ENCODE results near the gene TNIP1.
A peak's percentile ranks its signal among the peaks of the same experiment; 100 is the strongest.

The TNIP1 gene

GRCh38 chr5:151062405-151063141 is 18.3 kb downstream of the TNIP1 start:
- TF ChIP-seq PAX5 (IDR thresholded peaks at IDR 0.05; ENCODE audit: insufficient read depth, low read length, severe bottlenecking) (no peak), POLR2AphosphoS5 (IDR thresholded peaks at IDR 0.05; ENCODE audit: low read depth, low read length) (no peak), SPI1 (IDR thresholded peaks at IDR 0.05; ENCODE audit: low read depth, low read length) (no peak), POU2F2 (IDR thresholded peaks at IDR 0.05; ENCODE audit: low read depth, low read length) (no peak), POLR2A (IDR thresholded peaks at IDR 0.05; ENCODE audit: low read depth, low read length) (no peak; the same call in 1 of the 2 replicates), TAF1 (IDR thresholded peaks at IDR 0.05; ENCODE audit: low read depth, low read length) (no peak)
- no peak for FAIRE-seq
- DNase-seq (ENCODE audit: insufficient read length, low spot score) = no peak

- TF ChIP-seq POLR2A (IDR thresholded peaks at IDR 0.05; ENCODE audit: low read depth, low read length) (no peak), POU2F2 (IDR thresholded peaks at IDR 0.05; ENCODE audit: low read depth, low read length) (no peak), POLR2AphosphoS5 (IDR thresholded peaks at IDR 0.05; ENCODE audit: low read depth, low read length) (no peak)
- peak; percentile 23 for FAIRE-seq
- no peak for DNase-seq (ENCODE audit: insufficient read length, low spot score)
Observed at GRCh38 chr5:151060742-151061141, 20.1 kb downstream of the TNIP1 start.

GRCh38 chr5:151058891-151059489 is 21.8 kb downstream of the TNIP1 start:
- FAIRE-seq (no peak), DNase-seq (ENCODE audit: insufficient read length, low spot score) (no peak)
- TF ChIP-seq SPI1 (IDR thresholded peaks at IDR 0.05; ENCODE audit: low read depth, low read length) (no peak), PAX5 (IDR thresholded peaks at IDR 0.05; ENCODE audit: insufficient read depth, low read length, severe bottlenecking) (no peak)

GRCh38 chr5:151058301-151058700 is 22.5 kb downstream of the TNIP1 start:
- DNase-seq (ENCODE audit: insufficient read length, low spot score) = no peak
- TF ChIP-seq POLR2AphosphoS5 (IDR thresholded peaks at IDR 0.05; ENCODE audit: low read depth, low read length) (no peak), TAF1 (IDR thresholded peaks at IDR 0.05; ENCODE audit: low read depth, low read length) (no peak), POU2F2 (IDR thresholded peaks at IDR 0.05; ENCODE audit: low read depth, low read length) (no peak), SPI1 (IDR thresholded peaks at IDR 0.05; ENCODE audit: low read depth, low read length) (no peak), POLR2A (IDR thresholded peaks at IDR 0.05; ENCODE audit: low read depth, low read length) (no peak), PAX5 (IDR thresholded peaks at IDR 0.05; ENCODE audit: insufficient read depth, low read length, severe bottlenecking) (no peak)
- FAIRE-seq = peak; percentile 48

GRCh38 chr5:151056379-151057325 is 24.2 kb downstream of the TNIP1 start:
- FAIRE-seq = no peak
- no peak for DNase-seq (ENCODE audit: insufficient read length, low spot score)
- TF ChIP-seq PAX5 (IDR thresholded peaks at IDR 0.05; ENCODE audit: insufficient read depth, low read length, severe bottlenecking) (no peak), POLR2A (IDR thresholded peaks at IDR 0.05; ENCODE audit: low read depth, low read length) (0 out of 2 replicates have a peak, but pooled peaks have one; percentile 21), TAF1 (IDR thresholded peaks at IDR 0.05; ENCODE audit: low read depth, low read length) (no peak), POU2F2 (IDR thresholded peaks at IDR 0.05; ENCODE audit: low read depth, low read length) (no peak)

- TF ChIP-seq PAX5 (IDR thresholded peaks at IDR 0.05; ENCODE audit: insufficient read depth, low read length, severe bottlenecking) (no peak), POLR2AphosphoS5 (IDR thresholded peaks at IDR 0.05; ENCODE audit: low read depth, low read length) (no peak), POU2F2 (IDR thresholded peaks at IDR 0.05; ENCODE audit: low read depth, low read length) (no peak), SPI1 (IDR thresholded peaks at IDR 0.05; ENCODE audit: low read depth, low read length) (no peak), TAF1 (IDR thresholded peaks at IDR 0.05; ENCODE audit: low read depth, low read length) (no peak), POLR2A (IDR thresholded peaks at IDR 0.05; ENCODE audit: low read depth, low read length) (no peak)
- FAIRE-seq = no peak
- DNase-seq (ENCODE audit: insufficient read length, low spot score) = no peak
Observed at GRCh38 chr5:151055336-151055735, 25.5 kb downstream of the TNIP1 start.

GRCh38 chr5:151054709-151055108 is 26.1 kb downstream of the TNIP1 start:
- no peak for FAIRE-seq
- DNase-seq (ENCODE audit: insufficient read length, low spot score) = no peak
- TF ChIP-seq POLR2A (IDR thresholded peaks at IDR 0.05; ENCODE audit: low read depth, low read length) (no peak), POLR2AphosphoS5 (IDR thresholded peaks at IDR 0.05; ENCODE audit: low read depth, low read length) (no peak), POU2F2 (IDR thresholded peaks at IDR 0.05; ENCODE audit: low read depth, low read length) (no peak), PAX5 (IDR thresholded peaks at IDR 0.05; ENCODE audit: insufficient read depth, low read length, severe bottlenecking) (no peak), TAF1 (IDR thresholded peaks at IDR 0.05; ENCODE audit: low read depth, low read length) (no peak)

GRCh38 chr5:151053796-151054462 is 26.9 kb downstream of the TNIP1 start:
- TF ChIP-seq POLR2AphosphoS5 (IDR thresholded peaks at IDR 0.05; ENCODE audit: low read depth, low read length) (no peak), TAF1 (IDR thresholded peaks at IDR 0.05; ENCODE audit: low read depth, low read length) (no peak), POU2F2 (IDR thresholded peaks at IDR 0.05; ENCODE audit: low read depth, low read length) (no peak), PAX5 (IDR thresholded peaks at IDR 0.05; ENCODE audit: insufficient read depth, low read length, severe bottlenecking) (no peak), POLR2A (IDR thresholded peaks at IDR 0.05; ENCODE audit: low read depth, low read length) (no peak)
- DNase-seq (ENCODE audit: insufficient read length, low spot score) (no peak), FAIRE-seq (no peak)

- no peak for FAIRE-seq
- TF ChIP-seq POU2F2 (IDR thresholded peaks at IDR 0.05; ENCODE audit: low read depth, low read length) = no peak
- TF ChIP-seq TAF1 (IDR thresholded peaks at IDR 0.05; ENCODE audit: low read depth, low read length) = no peak
- TF ChIP-seq POLR2A (IDR thresholded peaks at IDR 0.05; ENCODE audit: low read depth, low read length) = no peak
- TF ChIP-seq SPI1 (IDR thresholded peaks at IDR 0.05; ENCODE audit: low read depth, low read length) = no peak
- no peak for TF ChIP-seq PAX5 (IDR thresholded peaks at IDR 0.05; ENCODE audit: insufficient read depth, low read length, severe bottlenecking)
- TF ChIP-seq POLR2AphosphoS5 (IDR thresholded peaks at IDR 0.05; ENCODE audit: low read depth, low read length) = no peak
- DNase-seq (ENCODE audit: insufficient read length, low spot score) = no peak
Observed at GRCh38 chr5:151052836-151053235, 28.0 kb downstream of the TNIP1 start.

All from GM12891 (cell line).